Eye (tissue), 1 donor: Measurements from ENCODE around the gene ADCY3.

Experiments used
- DNase-seq: peaks from one replicate; pipeline ENCODE4 v3.0.0-alpha.2; 2015

ADCY3 gene

DNA sequence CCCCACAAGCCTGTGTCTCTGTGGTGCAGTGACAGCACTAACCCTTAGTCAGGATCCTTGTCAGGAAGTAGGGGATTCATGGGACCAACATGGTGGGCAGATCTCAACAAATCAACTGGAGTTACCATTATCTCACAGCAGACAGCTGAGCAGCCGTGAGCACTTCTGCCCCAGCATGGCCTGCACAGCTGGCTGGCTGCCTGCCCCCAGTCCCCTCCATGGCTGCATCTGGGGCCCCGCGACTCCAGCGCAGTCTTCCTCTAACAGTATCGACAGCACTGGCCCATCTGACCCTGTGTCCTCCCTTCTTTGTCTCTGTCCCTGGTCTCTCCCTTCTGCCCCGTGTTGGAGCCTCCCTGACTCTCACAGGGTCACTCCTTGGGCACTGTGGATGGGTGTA, 4.7 kb upstream of the ADCY3 start:
- DNase-seq: no peak

DNA sequence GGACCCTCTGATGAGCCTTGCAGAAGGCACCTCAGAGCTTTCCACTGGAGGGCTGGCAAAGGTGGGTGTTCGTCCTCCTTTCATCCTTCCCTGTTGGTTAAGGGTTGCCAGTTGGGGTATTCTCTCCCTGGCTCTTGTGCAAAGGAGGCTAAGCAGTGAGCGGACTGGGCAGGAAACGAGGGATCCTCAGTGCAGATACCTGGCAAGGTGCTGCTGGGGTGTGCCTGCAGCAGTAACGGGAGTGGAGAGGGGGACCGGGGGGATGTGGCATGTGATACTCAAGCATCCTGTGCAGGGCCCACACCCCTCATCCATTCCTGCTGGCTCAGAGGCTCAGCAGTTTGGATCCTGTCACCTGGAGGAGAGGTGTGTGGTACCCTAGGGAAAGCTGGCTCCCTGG, 4.2 kb upstream of the ADCY3 start:
- DNase-seq: no peak

DNA sequence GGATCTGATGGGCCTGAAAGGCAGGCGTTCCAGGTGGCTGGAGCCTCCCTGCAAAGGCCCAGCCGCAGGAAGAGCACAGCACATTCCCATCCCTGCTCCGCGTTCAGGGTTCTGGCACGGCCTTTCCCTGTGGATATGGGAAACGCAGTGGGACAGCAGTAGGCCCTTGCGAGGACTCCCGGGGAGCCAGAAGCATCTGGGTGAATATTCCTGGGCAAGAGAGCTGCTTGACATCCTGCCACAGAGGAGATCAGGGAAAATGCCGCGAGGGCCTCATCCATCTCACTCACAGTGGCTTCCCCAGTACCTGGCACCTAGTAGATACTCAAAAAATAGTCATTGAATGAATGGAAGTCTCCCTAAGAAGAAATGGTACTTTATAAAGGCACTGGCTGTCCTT, 3.1 kb upstream of the ADCY3 start:
- DNase-seq: no peak

DNA sequence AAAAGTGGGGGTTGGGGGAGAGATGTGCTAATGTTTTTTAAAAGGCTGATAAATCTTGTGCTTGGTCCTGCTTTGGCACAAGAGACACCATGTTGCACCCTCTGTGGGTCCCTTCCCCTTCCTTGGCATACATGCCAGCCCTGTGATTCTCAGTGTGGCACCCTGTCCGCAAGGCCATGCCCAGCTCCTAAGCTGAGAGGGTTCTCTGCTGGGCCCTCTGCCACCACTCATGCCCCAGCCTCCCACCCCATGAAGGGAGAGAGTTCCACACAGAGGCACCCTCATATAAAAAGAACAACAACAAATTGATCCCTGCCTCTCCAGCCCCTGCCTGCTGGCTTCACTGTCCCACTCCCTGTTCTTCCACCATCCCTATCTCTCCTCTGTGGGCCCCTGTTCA, 2.5 kb upstream of the ADCY3 start:
- no peak for DNase-seq

DNA sequence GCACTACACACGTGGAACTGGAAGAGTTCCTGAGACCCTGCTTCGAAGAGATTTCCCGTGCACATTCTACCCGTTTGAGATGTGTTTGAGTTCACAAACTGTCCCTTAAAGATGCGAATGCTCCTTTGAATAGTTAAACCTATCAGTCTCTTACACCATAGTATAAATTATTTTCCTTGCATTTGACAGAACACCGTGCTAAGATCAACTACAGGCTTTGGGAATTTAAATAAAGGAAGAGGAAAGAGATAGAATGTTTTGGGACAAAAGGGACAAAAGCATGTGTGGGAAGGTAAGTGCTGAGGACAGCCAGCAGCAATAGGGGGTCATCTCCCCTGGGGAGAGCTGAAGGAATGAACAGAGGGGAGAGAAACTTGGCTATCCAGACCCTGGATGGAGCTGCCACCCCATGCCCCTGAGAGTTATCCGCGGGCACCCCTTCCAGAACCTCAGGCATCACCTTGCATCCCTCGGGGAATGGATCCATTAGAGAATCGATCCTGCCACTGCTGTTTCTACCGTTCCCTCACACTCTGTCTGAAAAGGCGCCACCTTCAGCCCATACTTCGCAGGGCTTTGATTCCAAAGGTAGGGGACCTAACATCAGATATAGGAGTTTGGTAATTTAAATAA, 888 bp upstream of the ADCY3 start:
- peak; percentile 18 for DNase-seq

DNA sequence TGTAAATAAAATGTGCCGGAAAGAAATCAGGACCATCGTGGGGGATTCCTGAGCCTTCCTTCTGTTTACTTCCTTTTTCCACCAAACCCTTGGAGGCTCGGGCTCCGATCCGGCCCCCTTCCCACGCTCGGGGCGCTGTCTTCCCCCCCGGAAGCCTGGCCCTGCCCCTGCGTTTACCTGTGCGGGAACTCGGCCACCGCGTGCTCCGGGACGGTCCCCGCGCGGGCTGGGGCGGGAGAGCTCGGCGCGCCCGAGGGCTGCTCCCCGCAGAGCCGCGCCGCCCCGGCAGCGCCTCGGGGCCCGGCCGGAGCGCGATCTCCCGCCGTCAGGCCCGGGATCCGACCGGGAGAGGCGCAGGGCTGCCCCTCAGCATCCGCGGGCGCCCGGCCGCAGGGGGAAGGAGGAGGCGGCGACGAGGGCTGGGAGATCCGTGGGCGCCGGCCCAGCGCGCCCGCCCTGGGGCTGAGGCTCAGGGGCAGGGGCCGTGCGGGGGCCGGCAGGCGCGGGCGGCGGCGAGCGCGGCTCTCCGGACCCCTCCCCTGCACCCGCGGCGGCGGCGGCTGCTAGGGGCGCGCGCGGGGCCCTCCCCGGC, 435 bp downstream of the ADCY3 start:
- DNase-seq: peak; percentile 59

DNA sequence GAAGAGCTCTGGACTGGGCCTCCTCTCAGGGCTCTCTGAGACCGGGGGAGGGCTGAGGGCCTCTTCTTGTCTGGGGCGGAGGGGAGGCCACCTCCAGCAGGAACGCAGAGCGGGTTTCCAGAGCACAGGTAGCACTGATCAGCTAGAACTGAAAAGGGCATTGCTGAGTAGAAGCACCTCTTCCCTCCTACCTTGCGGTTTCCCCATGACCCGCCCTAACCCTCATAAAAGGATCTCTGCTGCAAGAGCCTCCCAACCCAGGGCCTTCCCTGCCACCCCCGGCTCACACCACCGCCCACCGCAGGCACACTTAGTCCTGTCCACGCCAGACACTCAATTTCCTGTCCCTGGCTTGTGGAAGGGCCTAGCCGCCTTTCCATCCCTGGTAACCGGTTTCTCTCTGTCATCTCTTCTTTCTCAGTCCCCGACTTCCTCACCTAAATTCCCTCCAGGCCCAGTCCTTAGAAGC, 966 bp downstream of the ADCY3 start:
- no peak for DNase-seq

DNA sequence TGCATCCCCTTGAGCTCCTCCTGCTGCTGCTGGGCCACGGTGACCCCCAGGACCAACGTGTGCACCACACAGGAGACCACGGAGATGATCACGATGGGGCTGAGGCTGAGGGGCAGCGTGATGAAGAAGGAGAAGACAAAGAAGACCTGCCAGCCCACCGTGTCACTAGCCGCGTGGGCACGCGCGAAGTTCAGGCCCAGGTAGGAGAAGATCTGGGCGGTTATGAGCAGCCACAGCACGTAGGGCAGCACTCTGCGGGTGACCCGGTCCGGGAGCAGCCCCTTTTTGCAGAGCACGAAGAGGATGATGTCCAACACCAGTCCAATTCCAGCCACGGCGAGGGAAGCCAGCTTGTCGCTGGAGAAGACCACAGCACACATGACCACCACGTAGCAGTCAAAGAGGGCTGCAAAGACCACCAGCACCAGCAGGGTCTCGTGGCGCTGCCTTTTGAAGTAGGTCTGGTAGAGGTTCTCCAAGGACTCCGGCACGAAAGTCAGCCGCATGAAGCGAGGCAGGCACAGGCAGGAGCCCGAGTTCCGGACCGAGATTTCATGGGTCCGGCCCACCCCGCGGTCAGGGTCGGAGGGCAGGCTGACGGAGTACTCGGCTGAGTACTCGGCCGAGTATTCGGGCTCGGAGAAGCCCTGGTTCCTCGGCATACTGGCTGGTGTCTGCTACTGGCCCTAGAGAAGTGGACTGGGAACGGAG, 1.6 kb downstream of the ADCY3 start:
- DNase-seq: no peak

DNA sequence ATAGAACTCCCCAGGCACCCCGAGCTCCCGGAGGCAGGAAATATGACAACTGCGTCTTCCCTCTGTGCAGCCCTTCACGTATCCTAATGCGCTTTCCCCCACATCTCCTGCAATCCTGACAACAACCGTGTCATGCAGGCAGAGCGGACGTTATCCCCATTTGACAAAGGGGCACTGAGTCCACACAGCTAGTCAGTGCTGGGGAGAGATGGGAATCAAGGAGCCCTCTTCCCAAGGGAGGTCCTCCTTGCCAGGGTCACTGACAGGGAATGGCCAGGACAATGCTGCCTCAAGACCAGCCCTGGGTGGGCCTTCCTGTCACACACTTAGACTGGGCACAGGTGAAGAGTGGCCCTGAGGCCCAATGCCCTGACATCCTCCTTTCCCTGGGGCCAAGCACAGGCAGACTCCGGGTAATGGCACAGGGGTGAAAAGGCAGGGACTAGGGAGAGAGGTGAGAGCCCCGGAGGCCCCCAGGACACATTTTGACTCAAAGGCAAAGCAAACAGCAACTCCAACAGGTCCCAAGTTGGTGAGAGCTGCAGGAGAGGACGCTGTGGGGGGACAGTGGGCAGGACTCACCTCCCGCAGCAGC, 2.2 kb downstream of the ADCY3 start:
- no peak for DNase-seq

DNA sequence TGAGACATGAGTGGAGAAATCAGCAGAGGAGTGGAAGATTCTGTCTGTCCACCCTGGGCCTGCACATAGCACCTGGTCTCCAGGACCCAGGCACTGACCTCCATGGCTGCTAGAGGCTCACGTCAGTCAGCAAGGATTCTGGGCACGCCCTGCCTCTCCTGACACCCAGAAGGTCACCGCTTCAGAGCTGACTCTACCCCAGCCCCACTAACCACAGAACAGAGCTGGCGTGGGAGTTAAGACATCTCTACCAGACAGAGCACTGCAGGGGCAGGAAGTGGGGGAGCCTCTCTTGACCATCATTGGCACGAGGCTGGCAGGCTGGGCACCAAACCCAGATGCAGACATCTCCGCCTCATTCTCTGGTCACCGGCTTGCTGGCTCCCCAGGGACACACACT, 3.0 kb downstream of the ADCY3 start:
- no peak for DNase-seq

DNA sequence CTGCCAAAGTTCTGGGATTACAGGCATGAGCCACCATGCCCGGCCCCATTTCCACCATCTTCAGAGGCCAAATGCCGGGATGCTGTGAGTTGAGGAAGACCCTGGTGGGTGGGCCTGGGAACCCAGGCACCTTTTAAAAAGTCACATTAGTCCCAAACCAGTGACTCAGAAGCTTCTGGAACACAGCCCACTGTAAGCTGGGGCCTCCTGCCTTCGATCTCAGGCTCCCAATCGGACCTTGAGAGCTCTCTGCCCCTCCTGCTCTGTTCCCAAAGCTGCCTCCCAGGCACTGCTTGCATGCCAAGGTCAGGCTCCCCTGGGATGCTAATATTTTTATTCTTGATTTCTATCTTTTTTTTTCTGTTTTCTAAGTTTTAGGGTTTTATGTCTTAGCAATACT, 4.2 kb downstream of the ADCY3 start:
- DNase-seq: no peak

DNA sequence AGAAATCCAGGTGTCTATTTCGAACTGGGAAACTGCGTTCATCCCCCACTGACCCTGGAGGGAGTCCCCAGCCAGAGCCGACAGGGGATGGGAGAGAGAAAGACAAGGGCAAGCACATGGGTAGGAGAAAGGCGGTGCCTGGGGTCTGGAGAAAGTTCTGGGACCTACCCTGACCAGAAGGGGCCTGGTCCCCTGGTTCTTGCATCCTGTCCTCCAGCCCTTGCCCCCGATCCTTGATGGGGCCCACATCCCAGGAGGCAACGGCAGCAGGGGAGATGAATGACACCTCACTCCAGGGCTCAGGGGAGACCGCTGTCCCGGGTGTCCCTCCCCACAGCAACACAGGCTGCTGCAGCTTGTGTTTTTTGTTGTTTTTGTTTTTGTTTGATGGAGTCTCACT, 4.9 kb downstream of the ADCY3 start:
- DNase-seq: no peak

DNA sequence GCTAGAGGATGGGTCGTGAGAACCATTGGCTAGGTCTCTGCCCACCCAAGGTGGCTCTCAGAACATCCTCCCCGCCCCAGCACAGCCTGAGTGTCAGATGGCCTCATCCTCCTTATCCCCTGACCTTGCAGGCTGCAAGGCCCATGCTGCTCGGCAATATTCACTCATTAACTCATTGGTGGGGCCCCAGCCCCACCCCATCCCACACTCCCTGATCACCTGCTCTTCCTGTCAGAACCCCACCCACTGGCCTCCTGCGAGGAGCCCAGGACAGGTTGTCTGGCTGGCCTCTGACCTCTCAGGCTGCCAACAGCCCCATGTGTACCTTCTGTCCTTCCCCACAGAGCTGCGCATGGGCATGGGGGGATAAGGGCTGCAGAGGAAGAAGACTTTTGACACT, 5.3 kb downstream of the ADCY3 start:
- no peak for DNase-seq

DNA sequence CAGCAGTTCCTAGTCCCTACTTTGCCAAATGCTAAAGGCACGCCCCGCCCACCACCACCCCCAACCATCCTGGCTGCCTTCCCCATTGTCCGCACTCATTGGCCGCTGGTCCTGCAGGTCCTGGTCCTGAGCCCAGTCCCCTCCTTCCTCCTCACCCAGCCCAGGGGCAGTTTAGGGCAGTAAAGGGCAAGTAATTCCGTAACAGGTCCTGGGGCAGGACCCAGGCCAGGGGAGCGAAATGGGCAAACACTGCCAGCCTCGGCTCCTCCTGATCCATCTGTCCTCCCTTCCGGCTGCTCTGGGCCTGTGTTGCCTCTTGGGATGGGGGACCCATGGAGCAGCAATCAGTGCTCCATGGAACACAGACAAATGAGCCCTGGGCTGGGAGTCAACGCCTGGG, 6.1 kb downstream of the ADCY3 start:
- no peak for DNase-seq

DNA sequence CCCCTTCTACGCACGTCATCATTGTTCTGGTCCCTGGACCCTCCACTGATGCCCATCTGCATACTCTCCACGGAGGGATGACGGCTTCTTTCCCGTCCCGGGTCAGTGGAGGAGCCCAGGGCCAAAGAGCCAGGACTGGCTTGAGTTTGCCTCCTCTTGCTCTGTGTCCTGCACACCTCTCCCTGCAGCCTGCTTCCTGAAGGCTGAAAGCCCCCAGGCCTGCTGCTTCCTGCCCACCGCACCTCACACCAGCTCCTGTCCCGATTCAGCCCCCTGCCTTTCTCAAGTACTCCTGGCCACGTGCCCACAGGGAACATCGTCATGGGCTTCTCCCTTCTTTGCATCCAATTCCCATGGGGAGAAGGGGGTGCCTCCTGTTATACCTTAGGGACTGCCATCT, 7.1 kb downstream of the ADCY3 start:
- DNase-seq: no peak

DNA sequence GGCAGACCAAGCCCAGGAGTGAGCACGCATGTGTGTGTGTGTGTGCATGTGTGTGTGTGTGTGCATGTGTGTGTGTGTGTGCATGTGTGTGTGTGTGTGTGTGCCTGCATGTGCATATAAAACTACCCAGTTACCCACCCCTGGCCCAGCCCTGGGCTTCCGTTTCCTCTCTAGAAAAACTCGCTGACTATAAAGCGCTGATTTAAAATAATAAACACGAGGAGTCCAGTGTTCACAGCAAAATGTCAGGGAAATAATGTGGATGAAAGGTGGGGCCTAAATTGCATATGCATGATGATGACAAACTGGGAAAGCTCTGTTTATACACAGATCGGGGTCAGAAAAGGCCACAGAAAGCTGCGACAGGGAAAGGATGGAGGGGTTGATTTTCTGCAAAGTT, 7.5 kb downstream of the ADCY3 start:
- DNase-seq: no peak

DNA sequence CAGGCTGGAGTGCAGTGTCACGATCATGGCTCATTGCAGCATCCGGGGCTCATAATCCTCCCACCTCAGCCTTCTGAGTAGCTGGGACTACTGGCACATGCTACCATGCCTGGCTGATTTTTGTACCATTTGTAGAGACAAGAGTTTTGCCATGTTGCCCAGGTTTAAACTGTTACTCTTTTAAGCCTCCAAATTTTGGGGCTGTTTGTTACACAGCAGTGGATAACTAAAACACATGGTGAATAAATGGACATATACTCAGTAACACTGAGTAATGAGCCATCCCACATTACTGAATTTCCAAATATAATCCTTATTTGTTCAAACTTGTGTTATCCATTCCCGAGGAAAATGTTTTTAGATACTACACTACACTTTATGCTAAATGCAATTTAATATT, 9.8 kb downstream of the ADCY3 start:
- no peak for DNase-seq

DNA sequence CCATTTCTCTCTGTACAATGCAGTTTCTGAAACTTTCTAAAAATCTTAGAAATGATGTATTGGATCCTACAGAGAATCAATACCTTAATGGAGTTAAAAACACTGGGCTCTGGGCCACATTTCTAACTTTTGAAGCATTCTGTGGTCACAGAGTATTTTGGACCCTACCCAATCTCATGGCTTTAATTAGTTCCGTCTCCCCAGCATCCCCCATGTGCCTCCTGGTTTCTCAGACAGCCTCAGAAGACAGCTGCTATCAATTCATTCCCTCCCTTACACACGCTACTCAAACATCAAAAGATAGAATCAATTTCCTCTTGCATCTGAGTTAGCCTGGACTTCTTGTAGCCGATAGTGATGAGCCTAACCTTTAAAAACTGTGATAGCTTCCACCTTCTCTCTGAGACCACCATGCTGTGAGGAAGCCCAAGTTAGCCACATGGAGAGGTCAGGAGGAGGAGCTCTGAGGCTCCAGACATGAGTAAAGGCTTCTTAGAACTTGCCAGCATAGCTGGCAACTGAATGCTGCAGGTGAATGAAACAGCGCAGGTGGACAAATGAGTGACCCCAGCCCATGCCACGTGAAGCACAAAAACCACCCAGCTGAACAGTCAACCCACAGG, 10.4 kb downstream of the ADCY3 start:
- peak; percentile 75 for DNase-seq

DNA sequence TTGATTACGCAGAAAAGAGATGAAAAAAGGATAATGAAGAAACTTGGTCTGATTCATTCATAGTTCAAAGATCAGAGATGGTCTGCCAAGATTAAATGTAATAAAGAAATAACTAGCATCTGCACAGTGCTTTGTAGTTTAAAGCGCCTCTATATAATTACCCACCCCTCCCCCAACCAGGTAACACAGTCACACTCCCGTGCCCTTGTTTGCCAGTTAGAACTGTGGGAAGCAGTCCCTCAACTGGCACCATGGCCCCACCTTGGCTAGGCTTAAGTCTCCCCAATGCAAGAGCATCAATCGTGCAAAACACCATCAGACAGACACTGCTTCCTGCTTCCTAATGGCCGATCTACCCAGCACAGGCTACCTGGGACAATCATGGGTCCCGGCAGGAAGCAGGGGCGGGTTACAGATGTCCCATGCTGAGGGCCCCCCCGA, 11.6 kb downstream of the ADCY3 start:
- no peak for DNase-seq

DNA sequence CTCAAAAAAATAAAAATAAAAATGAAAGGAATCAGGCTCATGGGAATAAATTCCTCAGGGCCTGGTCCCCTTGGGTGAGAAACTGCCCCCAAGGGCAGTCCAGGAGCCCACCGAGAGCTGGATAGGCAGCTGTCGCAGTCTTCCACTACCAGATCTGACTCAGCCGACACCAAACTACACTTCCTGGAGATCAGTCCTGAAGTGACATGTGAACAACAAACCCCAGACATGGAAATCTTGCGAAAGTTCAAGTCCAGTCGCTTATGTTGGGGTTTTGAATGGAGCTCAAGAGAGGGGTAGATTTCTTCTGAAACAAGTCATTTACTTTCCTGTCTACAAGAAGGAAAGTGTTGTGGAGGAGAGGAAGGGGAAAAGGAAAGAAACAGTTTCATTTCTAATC, 12.9 kb downstream of the ADCY3 start:
- DNase-seq: no peak

DNA sequence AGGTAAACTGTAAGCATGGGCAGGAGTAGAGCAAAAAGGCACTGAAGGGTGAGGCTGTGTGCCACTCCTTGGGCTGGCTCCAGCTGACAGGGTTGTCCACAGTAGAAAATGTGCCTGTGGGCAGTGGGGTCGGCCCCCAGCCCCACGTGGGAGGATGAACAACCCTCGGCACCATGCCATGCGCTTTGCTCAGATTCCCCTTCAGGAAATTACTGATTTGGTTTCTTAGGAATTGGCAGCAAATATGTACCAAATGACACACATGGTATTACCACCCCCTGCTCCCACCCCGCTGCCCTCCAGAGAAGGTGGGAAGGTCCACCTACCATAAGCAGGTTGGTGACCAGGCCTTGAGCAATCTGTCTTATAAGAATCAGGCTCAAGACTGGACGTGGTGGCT, 13.6 kb downstream of the ADCY3 start:
- DNase-seq: no peak

DNA sequence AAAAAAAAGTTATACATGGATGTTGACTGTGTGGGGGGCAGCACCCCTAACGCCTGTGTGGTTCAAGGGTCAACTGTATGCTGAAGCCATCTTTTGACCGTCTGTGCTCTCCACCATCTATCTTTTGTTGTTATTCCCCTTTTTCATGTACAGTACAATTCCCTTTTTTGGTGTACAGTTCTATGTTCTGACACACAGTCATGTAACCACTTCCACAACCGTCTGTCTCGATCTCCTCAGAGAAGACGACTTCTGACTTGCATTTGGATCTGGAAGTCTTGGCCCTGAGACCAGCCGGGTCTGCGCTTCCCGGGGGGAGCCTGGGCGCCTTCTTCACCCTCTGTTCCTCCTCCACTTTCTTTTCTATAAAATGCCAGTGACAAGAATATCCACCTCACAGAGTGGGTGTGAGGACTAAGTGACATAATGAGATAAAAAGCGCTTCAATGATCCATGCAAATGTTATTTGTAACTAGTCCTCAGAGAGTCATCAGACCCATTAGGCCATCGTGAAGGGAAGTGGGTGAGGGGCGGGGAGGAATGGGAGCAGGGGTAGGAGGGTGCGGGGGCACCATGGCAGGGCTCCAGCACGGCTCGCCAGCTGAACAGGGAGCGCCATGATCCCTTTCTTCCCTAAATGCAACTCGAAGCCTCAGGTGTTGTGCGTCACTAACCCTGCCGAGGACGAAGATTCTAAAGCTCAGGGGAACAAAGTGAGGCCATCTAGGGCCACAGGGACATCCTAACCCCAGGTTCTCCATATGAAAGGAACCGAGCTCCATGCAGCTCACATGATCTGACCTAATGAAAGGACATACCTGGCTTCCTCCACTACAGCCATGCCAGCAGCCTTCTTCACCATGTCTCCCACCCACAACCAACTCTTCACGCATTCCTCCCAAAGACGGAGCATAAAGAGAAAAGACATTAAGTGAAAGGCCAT, 16.6 kb downstream of the ADCY3 start:
- no peak for DNase-seq
